Hematopoietic multipotent progenitor cell treated with erythropoietin and hydrocortisone succinate and interleukin-3 and kit ligand, for 4 days (in vitro differentiated cells): Measurements from ENCODE around the gene CCDC146.
"Not testable (repeated sequence)": the region's sequence is repeated elsewhere in the genome, so short reads cannot be mapped to it uniquely, and the experiment has no call there.

ENCODE experiments used
- DNase-seq: peaks from one replicate; pipeline ENCODE4 v3.0.0-alpha.2; 2015

CCDC146 gene

GRCh38 chr7:77334039-77334438 is 211.6 kb downstream of the CCDC146 start:
- DNase-seq = not testable (repeated sequence)

GRCh38 chr7:77335581-77335980 is 213.2 kb downstream of the CCDC146 start:
- no peak for DNase-seq

- no peak for DNase-seq
Measured at GRCh38 chr7:77337456-77337990, 215.1 kb downstream of the CCDC146 start.

DNA sequence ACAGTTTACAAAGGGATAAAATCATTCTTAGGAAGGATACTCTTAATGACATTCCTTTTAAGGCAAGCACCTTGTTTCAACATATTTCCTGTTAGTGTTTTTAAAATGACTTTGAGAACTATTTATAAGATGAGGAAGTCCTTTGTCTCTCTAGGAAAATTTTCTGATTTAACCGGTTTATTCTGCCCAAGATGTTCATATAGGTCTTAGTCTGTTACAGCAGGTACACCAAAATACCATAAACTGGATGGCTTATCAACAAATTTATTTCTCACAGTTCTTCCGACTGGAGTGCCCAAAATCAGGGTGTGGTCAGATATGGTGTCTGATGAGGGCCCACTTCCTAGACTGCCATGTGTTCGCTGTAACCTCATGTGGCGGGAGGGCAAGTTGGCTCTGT is 215.8 kb downstream of the CCDC146 start:
- DNase-seq = peak; percentile 68

DNA sequence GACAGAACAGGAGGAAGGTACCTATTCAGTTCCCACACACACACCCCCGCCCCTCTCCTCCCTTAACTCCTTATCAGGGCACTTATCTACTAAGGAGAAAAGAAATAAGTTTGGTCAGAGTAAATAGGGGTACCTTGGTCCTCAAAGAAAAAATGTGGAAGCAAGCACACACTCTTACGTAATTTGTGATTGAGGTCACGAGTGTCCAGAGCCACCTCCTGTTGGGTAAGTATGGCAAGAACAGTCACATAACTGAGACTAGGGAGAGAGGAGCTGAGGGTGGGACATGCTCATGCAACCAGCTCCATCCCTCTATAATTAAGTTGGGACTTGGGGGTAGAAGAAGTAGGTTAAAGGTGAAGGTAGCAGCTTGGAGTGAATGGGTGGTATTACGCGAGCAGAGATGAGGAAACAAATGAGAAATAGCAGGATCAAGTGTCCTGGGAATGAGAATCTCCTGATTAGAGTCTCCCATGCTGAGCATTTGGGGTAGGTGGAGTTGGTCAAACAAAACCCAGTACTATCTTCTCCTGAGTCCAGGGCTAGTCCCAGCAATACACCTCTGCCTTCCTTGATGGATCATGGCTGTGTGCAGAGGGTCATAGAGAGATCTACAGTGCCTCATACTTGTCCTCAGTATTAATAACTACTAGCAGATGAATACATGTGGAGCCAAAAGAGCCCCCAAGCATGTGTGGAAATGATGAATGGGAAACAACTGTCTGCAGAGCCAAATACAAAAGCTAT is 216.6 kb downstream of the CCDC146 start:
- peak; percentile 56 for DNase-seq

DNA sequence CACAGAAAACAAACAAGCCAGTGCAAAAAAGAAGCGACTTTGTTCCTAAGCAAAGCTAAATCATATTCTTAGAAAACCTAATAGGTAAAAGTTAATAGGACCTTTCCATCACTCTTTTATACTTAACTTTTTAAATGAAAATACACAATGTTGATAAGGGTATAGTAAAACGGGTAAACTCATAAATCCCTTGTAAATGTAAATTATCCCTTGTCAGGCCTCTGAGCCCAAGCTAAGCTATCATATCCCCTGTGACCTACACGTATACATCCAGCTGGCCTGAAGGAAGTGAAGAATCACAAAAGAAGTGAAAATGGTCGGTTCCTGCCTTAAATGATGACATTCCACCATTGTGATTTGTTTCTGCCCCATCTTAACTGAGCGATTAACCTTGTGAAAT is 217.3 kb downstream of the CCDC146 start:
- no peak for DNase-seq
